GM19324 (cell line): ENCODE measurements around the gene CC2D1A.

Experiments
- ATAC-seq: cut with Tn5 transposase; IDR thresholded peaks from one replicate; pipeline ENCODE4 v1.9.1; 2021; ENCODE audit warnings: mild to moderate bottlenecking, moderate library complexity; ENCODE audit not compliant: unreplicated experiment, low FRiP score

The CC2D1A gene

DNA sequence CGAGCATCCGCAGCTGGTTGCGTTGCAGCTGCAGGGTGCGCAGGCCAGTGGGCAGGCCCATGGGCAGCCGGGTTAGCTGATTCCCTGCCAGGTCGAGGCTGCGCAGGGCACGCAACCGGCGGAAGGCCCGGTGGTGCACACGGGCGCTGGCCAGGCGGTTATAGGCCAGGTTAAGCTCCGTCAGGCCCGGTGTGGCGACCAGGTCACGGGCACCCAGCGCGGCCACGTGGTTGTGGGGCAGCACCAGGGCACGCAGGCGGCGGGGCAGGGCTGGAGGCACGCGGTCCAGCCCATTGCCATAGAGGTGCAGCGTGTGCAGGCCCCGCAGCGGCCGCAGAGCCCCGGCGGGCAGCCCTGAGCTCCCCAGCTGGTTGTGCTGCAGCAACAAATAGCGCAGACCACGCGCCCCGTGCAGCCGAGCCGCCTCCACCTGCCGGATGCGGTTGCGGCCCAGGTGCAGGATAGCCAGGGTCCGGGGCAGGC, 27.0 kb downstream of the CC2D1A start:
- no peak for ATAC-seq

DNA sequence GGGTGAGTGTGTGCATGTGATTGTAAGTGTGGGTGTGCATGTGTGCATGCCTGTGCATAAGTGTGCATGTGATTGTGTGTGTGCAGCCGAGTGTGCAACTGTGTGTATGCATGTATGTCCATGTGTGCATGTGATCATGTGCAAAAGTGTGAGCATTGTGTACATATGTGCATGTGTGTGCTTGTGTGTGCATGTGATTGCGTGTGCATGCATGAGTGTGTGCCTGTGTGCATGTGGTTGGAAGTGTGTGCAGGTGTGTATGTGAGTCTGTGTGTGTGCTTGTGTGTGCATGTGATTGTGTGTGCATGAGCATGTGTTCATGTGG, 28.7 kb downstream of the CC2D1A start:
- ATAC-seq = no peak

DNA sequence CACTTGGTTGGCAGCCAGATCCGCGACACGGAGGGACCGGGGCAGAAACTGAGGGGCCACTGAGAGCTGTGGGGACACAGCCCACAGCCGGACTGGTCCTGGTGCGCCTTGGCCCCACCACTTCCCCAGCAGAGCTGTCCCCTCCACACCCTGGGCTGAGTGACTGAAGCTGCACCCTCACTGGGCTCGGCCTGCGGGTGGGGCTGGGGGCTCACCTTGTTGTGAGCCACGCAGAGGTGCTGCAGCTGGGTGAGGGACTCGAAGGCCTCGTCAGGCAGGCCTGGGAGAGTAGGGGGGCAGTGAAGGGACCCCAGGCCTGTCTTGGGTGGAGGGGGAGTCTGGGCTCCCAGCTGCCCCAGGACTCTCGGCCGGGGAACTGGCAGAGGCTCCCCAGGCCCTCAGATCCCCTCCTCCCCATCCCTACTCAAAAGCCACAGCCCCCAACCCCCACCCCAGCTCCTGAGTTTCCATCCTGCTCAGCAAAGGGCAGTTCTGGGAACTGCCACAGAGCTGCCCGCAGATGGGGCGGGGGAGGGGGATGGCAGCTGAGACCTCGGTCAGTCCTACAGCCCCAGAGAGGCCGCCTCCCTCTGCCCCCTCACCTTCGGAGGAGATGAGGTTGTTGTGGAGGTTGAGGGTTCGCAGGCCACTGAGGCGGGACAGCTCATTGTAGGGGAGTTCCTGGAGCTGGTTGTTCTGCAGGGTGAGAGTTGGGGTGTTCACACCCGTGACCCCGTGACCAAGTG, 29.9 kb downstream of the CC2D1A start:
- no peak for ATAC-seq

DNA sequence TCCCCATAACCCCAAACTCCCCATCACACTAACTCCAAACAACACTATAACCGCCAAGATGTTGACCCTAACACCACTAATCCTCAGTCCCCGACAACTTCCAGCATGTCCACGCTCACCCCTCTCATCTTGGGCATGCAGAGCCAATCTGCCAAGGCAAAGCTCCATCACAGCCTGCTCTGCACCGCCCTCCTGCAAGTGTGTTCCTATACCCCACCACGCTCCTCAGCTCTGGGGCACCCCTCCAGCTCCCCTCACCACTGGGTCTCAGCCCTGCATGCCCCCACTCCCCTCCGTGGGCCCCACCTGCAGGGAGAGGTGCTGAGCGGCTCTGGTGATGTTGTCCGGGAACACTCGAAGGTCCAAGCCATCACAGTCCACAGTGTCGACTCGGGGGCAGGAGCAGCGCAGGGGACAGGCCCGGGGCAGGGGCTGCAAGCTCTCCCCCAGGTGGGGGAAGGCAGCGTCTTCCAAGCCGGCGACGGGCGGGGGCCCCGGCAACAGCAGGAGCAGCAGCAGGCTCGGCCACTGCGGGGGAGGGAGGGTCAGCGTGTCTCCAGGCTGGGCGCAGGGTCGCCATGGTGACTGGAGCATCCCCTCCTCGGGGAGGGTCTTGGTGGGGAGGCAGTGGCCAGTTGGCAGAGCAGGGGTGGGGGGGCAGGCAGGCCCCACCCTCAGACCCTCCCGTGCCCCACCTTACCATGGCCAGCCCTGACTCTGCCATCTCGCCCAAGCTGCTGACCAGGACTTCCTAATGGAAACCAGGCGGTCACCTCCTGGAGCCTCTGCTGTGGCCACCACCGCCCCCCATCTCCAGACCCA, 31.7 kb downstream of the CC2D1A start:
- no peak for ATAC-seq

DNA sequence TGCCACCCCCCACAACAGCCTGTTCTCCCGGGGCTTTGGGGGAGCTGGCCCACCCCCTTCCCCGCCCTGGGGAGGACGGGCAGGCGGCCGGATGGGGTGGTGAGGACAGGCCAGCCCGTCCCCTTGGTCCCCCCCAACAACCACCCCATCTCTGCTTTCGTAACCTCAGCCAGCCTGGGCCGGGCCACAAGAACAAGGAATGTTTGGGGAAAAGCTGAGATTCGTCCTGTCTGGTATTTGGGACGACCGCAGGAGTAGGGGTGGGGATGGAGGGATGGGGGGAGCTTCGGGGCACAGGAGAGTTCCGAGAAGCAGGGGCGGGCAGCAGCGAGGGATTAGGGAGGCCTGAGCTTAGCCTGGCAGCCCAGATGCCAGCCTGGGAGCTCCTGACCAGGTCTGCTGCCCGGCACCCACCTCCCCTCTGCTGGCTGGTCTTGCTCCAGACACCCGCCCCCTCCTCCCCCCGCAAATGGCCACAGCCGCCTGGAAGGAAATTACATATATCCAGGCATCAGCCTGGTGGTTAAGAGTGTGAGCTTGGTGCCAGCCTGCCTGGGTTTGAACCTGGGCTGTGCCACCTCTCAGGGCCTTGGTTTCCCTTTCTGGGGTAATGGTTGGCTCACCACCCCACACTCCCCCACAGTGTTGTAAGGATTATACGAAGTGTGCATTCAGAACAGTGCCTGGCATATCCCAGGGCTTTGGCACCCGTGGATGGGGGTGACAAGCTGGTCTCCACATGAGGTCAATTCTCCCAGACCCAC, 32.5 kb downstream of the CC2D1A start, which contains the start of gene PODNL1:
PODNL1 (minus strand) TSS at position 117 of the 764 bp plus-strand sequence. CDS start 236 bp downstream, outside the sequence.
- no peak for ATAC-seq

DNA sequence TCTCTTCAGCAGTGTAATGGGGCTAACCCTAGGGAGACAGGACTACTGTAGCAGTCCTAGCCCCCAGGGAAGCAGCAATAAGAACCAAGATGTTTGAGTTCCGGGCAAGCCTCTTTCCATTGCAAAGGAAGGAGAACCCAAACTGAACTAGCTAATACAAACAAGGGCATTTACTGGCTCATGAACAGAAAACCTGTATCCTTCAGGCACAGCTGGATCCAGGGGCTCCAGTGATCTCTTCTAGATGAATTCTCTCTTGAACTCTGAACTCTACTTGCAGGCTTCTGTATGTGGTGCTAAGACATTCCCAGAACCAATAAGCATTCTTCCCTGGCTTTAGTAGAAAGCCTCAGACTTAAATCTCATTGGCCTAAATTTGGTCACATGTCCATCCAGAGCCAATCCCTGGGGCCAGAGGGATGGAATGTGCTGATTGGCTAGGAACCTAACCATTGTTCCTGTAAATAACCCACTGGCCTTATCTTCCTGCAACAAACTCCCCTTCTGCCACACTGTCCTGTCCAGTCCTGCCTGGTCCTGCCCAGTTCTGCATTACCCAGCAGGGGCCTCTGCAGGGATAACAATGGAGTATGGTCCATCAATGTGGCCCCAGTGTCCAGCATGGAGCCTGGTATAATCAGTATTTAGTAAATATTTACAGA, 36.2 kb downstream of the CC2D1A start:
- ATAC-seq = no peak

DNA sequence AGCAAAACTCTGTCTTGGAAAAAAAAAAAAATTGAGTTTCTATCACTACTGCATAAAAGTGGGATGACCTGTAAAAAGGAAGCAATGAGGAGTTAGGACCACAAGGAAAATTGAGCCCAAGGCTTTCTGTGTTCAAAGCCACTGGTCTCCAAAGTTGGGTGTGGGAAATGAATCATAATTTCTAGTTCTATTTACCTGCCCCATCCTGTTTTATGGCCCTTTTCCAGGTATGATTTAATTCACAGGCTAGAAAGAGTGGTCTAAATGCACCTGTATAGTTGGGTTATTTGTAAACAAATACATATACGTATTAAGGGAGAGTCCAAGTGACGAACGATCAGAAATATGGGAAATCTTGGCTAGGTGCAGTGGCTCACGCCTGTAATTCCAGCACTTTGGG, 40.4 kb downstream of the CC2D1A start:
- no peak for ATAC-seq

DNA sequence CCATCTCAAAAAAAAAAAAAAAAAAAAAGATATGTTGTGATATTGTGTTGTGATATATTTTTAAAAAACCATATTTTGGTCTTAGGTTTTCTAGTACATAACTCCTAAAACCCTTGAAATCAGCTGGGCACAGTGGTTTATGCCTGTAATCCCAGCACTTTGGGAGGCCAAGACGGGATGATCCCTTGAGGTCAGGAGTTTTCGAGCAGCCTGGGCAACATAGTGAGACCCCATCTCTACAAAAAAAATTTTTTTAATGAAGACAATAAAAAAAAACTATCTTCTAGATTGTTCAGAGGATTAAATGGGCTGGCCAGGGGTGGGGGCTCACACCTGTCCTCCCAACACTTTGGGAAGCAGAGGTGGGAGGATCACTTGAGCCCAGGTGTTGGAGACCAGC, 45.0 kb downstream of the CC2D1A start:
- ATAC-seq = no peak

DNA sequence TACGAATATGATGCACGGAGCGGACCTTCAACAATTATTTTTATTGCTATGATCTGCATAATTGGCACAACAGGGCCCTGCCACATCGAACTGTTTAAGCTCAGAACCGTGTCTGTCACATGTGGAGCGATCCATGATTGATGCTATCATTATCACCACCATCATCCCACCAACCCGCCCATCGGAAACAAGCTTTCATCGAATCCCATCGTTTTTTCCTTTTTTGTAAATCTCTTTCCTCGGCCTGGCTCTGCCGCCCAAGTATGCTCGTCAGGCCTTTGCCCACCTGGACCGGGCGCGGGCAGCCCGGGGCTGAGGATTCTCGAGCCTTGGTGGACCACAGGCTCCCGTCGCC, 45.8 kb downstream of the CC2D1A start:
- ATAC-seq = peak; percentile 2

DNA sequence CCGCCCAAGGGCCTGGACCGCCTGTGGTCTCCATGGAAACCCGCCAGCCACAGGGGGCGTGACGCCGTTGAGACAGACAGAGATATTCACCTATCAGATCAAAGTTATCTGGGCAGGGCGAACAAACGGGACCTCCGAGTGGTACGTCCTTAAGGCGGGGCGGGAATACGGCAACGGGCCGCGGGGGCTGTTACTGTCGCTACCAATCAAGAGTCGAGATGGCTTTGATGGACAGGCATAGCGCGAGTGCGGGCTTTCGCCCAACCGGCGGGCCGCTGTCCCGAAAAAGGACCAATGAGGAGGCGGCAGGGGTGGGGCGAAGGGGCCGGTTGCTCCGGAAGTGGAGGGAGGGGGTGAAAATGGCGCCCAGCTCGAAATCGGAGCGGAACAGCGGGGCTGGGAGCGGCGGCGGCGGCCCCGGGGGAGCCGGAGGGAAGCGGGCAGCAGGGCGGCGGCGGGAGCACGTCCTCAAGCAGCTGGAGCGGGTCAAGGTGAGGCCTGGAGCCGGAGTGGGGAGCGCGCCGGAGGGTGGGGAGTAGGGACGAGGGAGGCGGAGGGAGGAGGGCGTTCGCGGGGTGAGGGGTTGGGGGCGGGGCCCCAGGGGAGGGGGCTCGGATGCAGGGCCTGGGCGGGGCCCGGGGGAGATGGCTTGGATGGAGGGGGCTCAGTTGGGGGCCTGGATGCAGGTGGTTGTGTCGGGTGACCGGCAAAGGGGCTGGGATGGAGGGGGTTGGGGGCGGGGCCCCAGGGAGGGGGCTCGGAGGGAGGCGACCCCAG, 46.3 kb downstream of the CC2D1A start, which contains the start of gene DCAF15:
DCAF15 (plus strand) TSS at position 356 of the 777 bp plus-strand sequence; CDS start at position 360, 4 bp downstream.
- peak; percentile 97 for ATAC-seq

DNA sequence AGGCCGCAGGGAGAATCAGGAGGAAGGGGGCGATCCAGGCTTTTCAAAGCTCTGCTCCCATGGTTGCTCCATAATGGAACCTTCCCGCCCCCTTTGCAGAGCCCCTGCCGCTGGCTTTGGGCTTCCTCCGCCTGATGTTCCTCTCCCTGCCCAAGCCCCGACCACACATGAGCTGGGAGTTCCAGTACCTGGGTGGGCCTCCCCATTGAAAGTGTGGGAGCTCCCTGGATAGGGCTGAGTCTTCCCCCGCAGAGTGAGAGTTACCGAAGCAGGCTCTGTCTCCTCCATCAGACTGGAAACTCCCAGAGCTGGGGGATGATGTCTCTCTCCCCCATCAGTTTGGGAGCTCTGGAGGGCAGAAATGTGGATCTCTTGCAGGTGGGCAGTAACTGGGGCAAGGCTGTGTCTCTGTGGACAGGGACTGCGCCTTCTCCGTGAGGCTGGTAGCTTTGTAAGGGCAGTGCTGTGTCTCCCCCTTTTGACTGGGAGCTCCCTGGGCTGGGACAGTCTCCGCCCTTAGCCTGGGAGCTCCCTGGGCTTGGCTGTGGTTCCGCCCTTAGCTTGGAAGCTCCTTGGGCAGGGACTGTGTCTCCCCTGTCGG, 47.0 kb downstream of the CC2D1A start:
- no peak for ATAC-seq

DNA sequence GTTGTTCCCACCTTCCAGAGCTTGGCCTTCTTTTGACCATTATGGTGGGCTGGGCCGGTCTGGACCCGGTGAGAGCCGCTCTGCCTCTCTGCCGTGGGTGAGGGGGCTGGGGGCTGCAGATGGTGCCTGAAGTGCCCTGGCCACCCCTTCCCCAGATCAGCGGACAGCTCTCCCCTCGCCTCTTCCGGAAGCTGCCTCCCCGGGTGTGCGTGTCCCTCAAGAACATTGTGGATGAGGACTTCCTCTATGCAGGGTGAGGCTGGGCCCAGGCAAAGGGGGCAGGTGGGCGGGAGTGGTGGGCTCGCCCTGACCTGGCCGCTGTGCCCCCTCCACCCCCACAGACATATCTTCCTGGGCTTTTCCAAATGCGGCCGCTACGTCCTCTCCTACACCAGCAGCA, 48.2 kb downstream of the CC2D1A start:
- ATAC-seq = no peak

DNA sequence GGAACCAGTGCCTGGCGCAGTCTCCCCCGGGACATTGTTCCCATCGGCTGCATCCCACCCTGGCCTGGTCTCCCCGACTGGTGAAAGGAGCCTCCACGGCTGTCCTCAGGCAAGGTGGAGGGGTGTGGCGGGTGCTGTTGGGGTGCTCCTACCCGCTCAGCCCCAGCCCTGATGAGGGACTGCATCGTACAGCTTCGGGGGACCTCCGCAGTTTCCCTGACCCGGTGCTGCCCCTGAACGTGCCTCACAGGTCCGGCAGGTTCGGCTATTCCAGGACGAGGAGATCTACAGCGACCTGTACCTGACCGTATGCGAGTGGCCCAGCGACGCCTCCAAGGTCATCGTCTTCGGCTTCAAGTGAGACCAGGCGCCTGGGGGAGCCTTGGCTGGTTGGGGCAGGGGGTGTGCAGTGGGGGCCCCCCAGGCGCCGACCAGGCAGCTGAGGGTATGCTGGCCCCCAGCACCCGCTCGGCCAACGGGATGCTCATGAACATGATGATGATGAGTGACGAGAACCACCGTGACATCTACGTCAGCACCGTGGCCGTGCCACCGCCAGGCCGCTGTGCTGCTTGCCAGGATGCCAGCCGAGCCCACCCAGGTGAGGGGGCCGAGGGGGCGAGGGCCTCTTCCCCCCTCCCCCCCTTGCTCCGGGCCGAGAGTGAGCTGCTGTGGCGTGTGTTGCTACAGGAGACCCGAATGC, 49.8 kb downstream of the CC2D1A start:
- ATAC-seq = no peak

DNA sequence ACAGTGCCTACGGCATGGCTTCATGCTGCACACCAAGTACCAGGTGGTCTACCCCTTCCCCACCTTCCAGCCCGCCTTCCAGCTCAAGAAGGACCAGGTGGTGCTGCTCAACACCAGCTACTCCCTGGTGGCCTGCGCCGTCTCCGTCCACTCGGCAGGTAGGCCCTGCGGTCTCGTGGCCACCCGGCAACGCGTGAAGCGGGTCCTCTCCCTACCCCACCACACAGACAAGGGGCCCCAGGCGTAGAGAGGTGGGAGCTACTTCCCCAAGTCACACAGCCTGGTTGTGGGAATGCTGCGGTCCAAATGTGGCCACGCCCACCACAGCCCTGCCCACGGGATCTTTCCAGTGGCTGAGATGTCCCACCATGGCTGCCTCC, 50.4 kb downstream of the CC2D1A start:
- ATAC-seq = no peak

DNA sequence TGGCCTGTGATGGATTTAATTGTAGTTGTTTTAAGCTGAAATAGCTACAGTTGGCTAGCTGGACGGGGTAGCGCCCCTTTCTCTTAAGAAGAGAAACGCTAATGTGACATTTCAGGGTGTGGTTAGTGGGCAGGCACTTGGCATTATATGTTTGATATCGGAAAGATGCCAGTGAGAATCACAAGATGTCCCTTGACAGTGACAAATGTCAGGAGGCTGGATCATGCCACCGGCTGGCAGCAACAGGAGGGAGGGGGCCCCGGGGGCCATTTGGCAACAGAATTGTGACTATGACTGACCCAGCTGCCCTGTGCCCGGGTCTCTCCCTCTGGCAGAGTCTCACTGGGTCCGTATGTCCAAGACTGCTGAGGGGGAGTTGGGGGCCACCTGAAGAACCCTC, 51.0 kb downstream of the CC2D1A start:
- ATAC-seq = no peak

DNA sequence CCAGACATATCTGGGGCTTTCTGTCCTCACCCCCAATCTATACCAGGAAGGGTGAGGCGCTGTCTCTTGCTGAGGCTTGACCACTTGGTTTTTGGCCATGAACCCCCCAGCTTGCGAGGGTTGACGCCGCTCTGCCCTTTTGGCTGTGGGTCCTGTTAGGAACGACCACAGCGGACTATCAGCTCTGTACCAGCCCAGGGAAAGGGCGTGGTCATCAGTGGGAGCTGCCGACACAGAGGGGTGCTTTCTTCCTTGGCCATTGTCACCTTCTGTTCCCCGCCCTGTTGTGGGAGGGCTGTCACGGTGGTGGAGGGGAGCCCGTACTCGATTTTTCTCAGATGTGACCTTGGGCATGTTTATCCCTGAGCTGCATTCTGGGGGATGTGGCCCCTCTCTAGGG, 52.0 kb downstream of the CC2D1A start:
- ATAC-seq = no peak

DNA sequence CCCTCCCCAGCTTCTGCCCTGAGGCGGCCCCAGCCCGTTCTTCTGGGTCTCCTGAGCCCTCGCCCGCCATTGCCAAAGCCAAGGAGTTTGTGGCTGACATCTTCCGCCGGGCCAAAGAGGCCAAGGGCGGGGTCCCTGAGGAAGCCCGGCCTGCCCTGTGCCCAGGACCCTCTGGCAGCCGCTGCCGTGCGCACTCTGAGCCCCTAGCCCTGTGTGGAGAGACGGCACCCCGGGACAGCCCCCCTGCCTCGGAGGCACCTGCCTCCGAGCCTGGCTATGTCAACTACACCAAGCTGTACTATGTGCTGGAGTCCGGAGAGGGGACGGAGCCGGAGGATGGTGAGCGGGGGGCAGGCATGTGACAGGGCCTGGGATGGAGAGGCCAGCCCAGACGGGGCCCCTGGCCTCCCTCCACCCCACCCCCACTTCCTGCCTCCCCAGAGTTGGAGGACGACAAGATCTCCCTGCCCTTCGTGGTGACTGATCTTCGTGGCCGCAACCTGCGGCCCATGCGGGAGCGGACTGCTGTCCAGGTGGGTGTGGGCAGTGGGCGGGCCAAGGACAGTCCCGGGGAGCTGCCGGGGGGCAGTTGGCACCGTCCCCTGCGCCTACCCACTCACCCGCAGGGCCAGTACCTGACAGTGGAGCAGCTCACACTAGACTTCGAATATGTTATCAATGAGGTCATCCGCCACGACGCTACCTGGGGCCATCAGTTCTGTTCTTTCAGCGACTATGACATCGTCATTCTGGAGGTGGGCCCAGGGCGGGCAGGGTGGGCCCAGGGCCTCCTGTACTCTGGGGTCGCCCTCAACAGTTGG, 53.4 kb downstream of the CC2D1A start:
- ATAC-seq = no peak
